ENCODE measurements around the gene CYTH1. TPM values are rescaled to one million over a fixed set of nuclear protein-coding genes. Genes with fewer than 3 reads are reported as not detected.
A peak's percentile ranks its signal among the peaks of the same experiment; 100 is the strongest.

Gene CYTH1
- total and polyA plus RNA-seq, 4 donors: 15.4 to 32.1 (median 20.6) TPM

GRCh38 chr17:78723957-78724356, 58.1 kb downstream of the CYTH1 start:
- WGBS: 90% methylated on average over 8 of the region's 8 CpGs
- TF ChIP-seq RAD21 (IDR thresholded peaks at IDR 0.05) (no peak), ATF3 (IDR thresholded peaks at IDR 0.05) (no peak), CTCF (IDR thresholded peaks at IDR 0.05; ENCODE audit: low read depth, low read length, missing input control) (no peak), TAF1 (conservative IDR thresholded peaks at IDR 0.05) (no peak), YY1 (IDR thresholded peaks at IDR 0.05) (no peak), SP1 (IDR thresholded peaks at IDR 0.05) (no peak), MAX (IDR thresholded peaks at IDR 0.05) (no peak), HNF4A (conservative IDR thresholded peaks at IDR 0.05) (no peak), HNF4G (IDR thresholded peaks at IDR 0.05) (no peak), GABPA (IDR thresholded peaks at IDR 0.05 in 1 of 2, conservative IDR thresholded peaks at IDR 0.05 in 1 of 2) (no peak), ZBTB33 (IDR thresholded peaks at IDR 0.05) (no peak), RXRA (IDR thresholded peaks at IDR 0.05) (no peak), REST (IDR thresholded peaks at IDR 0.05) (no peak), EGR1 (IDR thresholded peaks at IDR 0.05; ENCODE audit: low read depth in 2 of 2) (no peak), NR2F2 (IDR thresholded peaks at IDR 0.05) (no peak), FOXA2 (IDR thresholded peaks at IDR 0.05) (no peak), FOXA1 (IDR thresholded peaks at IDR 0.05) (no peak), JUND (IDR thresholded peaks at IDR 0.05) (no peak)
- Histone ChIP-seq H3K9ac (ENCODE audit: low read depth in 1 of 2, low read length in 2 of 2) (no peak overlapping the region), H3K27ac (ENCODE audit: low read depth in 1 of 2, low read length in 2 of 2) (peak overlapping the region in 1 of 2 donors; percentile 9), H3K4me3 (ENCODE audit: low read depth in 1 of 3, low read length in 3 of 3) (no peak overlapping the region), H3K27me3 (ENCODE audit: control insufficient read depth in 4 of 4, insufficient read depth in 4 of 4, low read length in 3 of 4) (no peaks in the 10 kb centered on the region), H3K4me1 (ENCODE audit: control insufficient read depth in 4 of 4, insufficient read depth in 4 of 4, low read length in 3 of 4) (peaks cover 6 to 42% (median 34%) of the 10 kb centered on the region in 4 donors), H3K9me3 (ENCODE audit: control insufficient read depth in 4 of 4, low read length in 3 of 4) (no peaks in the 10 kb centered on the region), H3K36me3 (ENCODE audit: control insufficient read depth in 4 of 4, insufficient read depth in 3 of 4, low read depth in 1 of 4, low read length in 3 of 4) (no peaks in the 10 kb centered on the region)
- no peak for DNase-seq (ENCODE audit: low spot score)
